ENCODE data around the gene DIS3L2.

DIS3L2 gene

GRCh38 chr2:232097260-232097659 is 135.7 kb downstream of the DIS3L2 start:
- H3K4me1 ChIP-seq (ENCODE audit: insufficient read depth, low read length, severe bottlenecking), result peaks cover 2% of the 10 kb centered on the region
- H4K20me1 ChIP-seq (ENCODE audit: insufficient read depth, low read length), result no peaks in the 10 kb centered on the region
- TF ChIP-seq CTCF (IDR thresholded peaks at IDR 0.05; ENCODE audit: low read length) (no peak), EZH2 (IDR thresholded peaks at IDR 0.05; ENCODE audit: borderline replicate concordance, low read length) (no peak)
- H3K79me2 ChIP-seq (ENCODE audit: insufficient read depth, low read length), result no peaks in the 10 kb centered on the region
- no peak overlapping the region for H3K27ac ChIP-seq (ENCODE audit: low read depth, low read length, poor library complexity, severe bottlenecking)
- no peaks in the 10 kb centered on the region for H3K9me3 ChIP-seq (ENCODE audit: low read length)
- no peak overlapping the region for H3K4me3 ChIP-seq (ENCODE audit: low read depth, low read length, poor library complexity, severe bottlenecking)
- no peak overlapping the region for H3K9ac ChIP-seq (ENCODE audit: low read length)
- H3K4me2 ChIP-seq (ENCODE audit: low read length), result no peak overlapping the region
- no peaks in the 10 kb centered on the region for H3K9me2 ChIP-seq (ENCODE audit: low read depth, low read length)
- no peaks in the 10 kb centered on the region for H3K27me3 ChIP-seq (ENCODE audit: insufficient read depth, low read length)
- H3K36me3 ChIP-seq (ENCODE audit: insufficient read depth, low read length), result peaks cover 7% of the 10 kb centered on the region
- no peak overlapping the region for H2AFZ ChIP-seq (ENCODE audit: low read length)
- H3F3A ChIP-seq (ENCODE audit: insufficient read depth, low read length), result no peaks in the 10 kb centered on the region; the same call in 1 of the 2 replicates

- no peak overlapping the region for H2AFZ ChIP-seq (ENCODE audit: low read length)
- peaks cover 5% of the 10 kb centered on the region for H3K4me1 ChIP-seq (ENCODE audit: insufficient read depth, low read length, severe bottlenecking)
- H3K27ac ChIP-seq (ENCODE audit: low read depth, low read length, poor library complexity, severe bottlenecking), result no peak overlapping the region
- H4K20me1 ChIP-seq (ENCODE audit: insufficient read depth, low read length), result no peaks in the 10 kb centered on the region
- H3K9me2 ChIP-seq (ENCODE audit: low read depth, low read length), result no peaks in the 10 kb centered on the region
- no peak for TF ChIP-seq CTCF (IDR thresholded peaks at IDR 0.05; ENCODE audit: low read length)
- no peak for TF ChIP-seq EZH2 (IDR thresholded peaks at IDR 0.05; ENCODE audit: borderline replicate concordance, low read length)
- H3K27me3 ChIP-seq (ENCODE audit: insufficient read depth, low read length), result no peaks in the 10 kb centered on the region
- H3K4me2 ChIP-seq (ENCODE audit: low read length), result no peak overlapping the region
- no peaks in the 10 kb centered on the region for H3K9me3 ChIP-seq (ENCODE audit: low read length)
- H3K79me2 ChIP-seq (ENCODE audit: insufficient read depth, low read length), result no peaks in the 10 kb centered on the region
- peaks cover 7% of the 10 kb centered on the region for H3K36me3 ChIP-seq (ENCODE audit: insufficient read depth, low read length)
- H3K4me3 ChIP-seq (ENCODE audit: low read depth, low read length, poor library complexity, severe bottlenecking), result no peak overlapping the region
- H3K9ac ChIP-seq (ENCODE audit: low read length), result no peak overlapping the region
- H3F3A ChIP-seq (ENCODE audit: insufficient read depth, low read length), result no peaks in the 10 kb centered on the region; the same call in 1 of the 2 replicates
Observed at GRCh38 chr2:232097758-232098157, 136.2 kb downstream of the DIS3L2 start.

- Histone ChIP-seq H3K4me3 (ENCODE audit: low read depth, low read length, poor library complexity, severe bottlenecking) (no peak overlapping the region), H3K4me1 (ENCODE audit: insufficient read depth, low read length, severe bottlenecking) (peaks cover 5% of the 10 kb centered on the region), H3K27ac (ENCODE audit: low read depth, low read length, poor library complexity, severe bottlenecking) (no peak overlapping the region), H2AFZ (ENCODE audit: low read length) (no peak overlapping the region), H3K79me2 (ENCODE audit: insufficient read depth, low read length) (no peaks in the 10 kb centered on the region), H3K9me2 (ENCODE audit: low read depth, low read length) (no peaks in the 10 kb centered on the region), H4K20me1 (ENCODE audit: insufficient read depth, low read length) (no peaks in the 10 kb centered on the region), H3K36me3 (ENCODE audit: insufficient read depth, low read length) (peaks cover under 1% of the 10 kb centered on the region; the same call in 1 of the 2 replicates), H3F3A (ENCODE audit: insufficient read depth, low read length) (no peaks in the 10 kb centered on the region), H3K9me3 (ENCODE audit: low read length) (no peaks in the 10 kb centered on the region), H3K4me2 (ENCODE audit: low read length) (no peak overlapping the region), H3K9ac (ENCODE audit: low read length) (no peak overlapping the region), H3K27me3 (ENCODE audit: insufficient read depth, low read length) (no peaks in the 10 kb centered on the region)
- TF ChIP-seq EZH2 (IDR thresholded peaks at IDR 0.05; ENCODE audit: borderline replicate concordance, low read length), result no peak
- TF ChIP-seq CTCF (IDR thresholded peaks at IDR 0.05; ENCODE audit: low read length), result no peak
Observed at GRCh38 chr2:232102380-232102779, 140.9 kb downstream of the DIS3L2 start.

Data from OCI-LY1 (cell line).